GM12872 (cell line): ENCODE measurements around the gene ASTL.

Experiments used
- CTCF ChIP-seq: IDR thresholded peaks from 3 replicates; pipeline ENCODE4 v1.5.1; 2011; ENCODE audit warnings: low read depth, mild to moderate bottlenecking, low read length, moderate library complexity; ENCODE audit not compliant: insufficient read depth

The ASTL gene

GRCh38 chr2:96128456-96128855, 9.8 kb downstream of the ASTL start:
- TF ChIP-seq CTCF = no peak

GRCh38 chr2:96124406-96125265, 13.7 kb downstream of the ASTL start:
- no peak for TF ChIP-seq CTCF

- TF ChIP-seq CTCF = no peak
These were observed 14.4 kb downstream of the ASTL start for GRCh38 chr2:96123936-96124335.

GRCh38 chr2:96123290-96123689, 15.0 kb downstream of the ASTL start:
- no peak for TF ChIP-seq CTCF

GRCh38 chr2:96122391-96122790, 15.9 kb downstream of the ASTL start:
- no peak for TF ChIP-seq CTCF

GRCh38 chr2:96121414-96121813, 16.9 kb downstream of the ASTL start:
- TF ChIP-seq CTCF = no peak

- no peak for TF ChIP-seq CTCF
These were observed 17.3 kb downstream of the ASTL start for GRCh38 chr2:96120991-96121390.
